Right ventricle myocardium superior (tissue), 1 donor: ENCODE data around the gene PTPN23. TPM values are rescaled to one million over a fixed set of nuclear protein-coding genes. Genes with fewer than 3 reads are reported as not detected.
"Not testable (repeated sequence)": the region's sequence is repeated elsewhere in the genome, so short reads cannot be mapped to it uniquely, and the experiment has no call there.

ENCODE experiments used
- ATAC-seq: fragments of 200-7000 bp; cut with Tn5 transposase; one replicate; pipeline ENCODE4 v1.9.1; 2020; ENCODE audit warnings: mild to moderate bottlenecking; ENCODE audit not compliant: poor library complexity
- DNase-seq: peaks from one replicate; pipeline ENCODE4 v3.0.0-alpha.2; 2020
- intact Hi-C: fragments of 100-400 bp; cut with DNase I; formaldehyde crosslinking; loops from one replicate; pipeline ENCODE4 v1.11.2; 2022
- total RNA-seq: library from RNA; stranded (reverse); fragmentation: NEBNext Ultra II Directional; extraction: Animal tissue kit (Norgen Biotek cat#: 25700); gene quantifications from one replicate; pipeline ENCODE4 v1.2.1, GENCODE V29; 2021
- donor health status: DM: no; HTN: yes; CAD: no; lungs with severe emphysema.

The PTPN23 gene
- total RNA-seq, 1 donor from 2014 or later, result 19.0 TPM

DNA sequence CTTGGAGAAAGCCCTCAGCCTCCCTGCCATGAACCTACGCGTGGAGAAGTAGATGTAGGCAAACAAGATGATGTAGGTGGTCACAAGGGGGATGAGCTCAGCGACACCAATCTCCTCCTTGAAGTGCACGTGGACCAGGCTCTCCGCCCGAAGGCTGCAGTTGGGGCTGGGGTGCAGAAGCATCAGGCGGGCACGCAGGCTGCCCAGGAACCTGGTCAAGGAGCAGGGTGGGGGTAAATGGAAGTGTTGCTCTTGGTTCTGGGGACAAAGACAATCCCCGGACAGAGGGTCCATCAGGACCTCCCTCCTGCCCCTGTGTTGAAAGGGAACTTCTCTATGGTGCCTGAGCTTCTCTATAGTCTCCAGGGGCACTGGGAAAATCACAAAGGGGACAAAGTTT is 45.1 kb downstream of the PTPN23 start:
- ATAC-seq, result no peak
- intact Hi-C loops, result no loop called here
- DNase-seq, result no peak

DNA sequence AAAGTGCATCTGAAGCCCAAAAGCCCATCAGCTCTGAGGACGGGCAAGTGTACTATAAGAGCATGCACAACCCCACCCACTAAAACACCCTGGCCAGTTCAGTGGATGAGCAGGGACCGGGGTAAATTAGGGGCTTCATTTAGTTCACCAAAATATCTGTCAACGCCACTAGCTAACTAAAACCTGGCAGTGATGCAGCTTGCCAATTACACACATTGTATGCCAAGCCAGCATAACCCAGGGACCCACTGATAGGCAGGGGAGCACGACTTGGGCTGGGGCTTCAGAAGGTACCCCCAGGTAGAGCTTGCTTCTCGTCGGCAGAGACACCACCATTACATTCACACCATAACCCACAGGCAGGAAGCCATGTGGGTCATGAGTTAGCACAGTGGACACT is 47.0 kb downstream of the PTPN23 start:
- DNase-seq (no peak), ATAC-seq (no peak)
- intact Hi-C loops, result no loop called here

DNA sequence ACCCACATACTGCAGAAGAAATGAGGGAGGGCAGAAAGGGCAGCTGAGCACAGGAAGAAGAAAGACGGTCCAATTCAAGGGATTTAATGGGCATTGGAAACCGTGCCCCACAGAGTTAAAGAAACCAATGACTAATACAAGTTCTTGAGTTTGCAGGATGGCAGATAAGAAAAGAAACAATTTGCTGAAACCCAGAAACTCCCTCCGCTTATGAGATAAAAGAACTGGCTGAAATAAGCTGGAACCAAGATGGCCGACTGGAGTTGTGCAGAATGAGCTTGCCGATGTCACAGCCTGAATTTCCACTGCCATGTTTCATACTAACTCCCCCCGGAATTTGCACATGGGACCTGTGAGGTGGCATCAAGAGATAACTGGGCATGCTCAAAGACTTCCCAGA is 47.8 kb downstream of the PTPN23 start:
- intact Hi-C loops, result no loop called here
- ATAC-seq (no peak), DNase-seq (no peak)

DNA sequence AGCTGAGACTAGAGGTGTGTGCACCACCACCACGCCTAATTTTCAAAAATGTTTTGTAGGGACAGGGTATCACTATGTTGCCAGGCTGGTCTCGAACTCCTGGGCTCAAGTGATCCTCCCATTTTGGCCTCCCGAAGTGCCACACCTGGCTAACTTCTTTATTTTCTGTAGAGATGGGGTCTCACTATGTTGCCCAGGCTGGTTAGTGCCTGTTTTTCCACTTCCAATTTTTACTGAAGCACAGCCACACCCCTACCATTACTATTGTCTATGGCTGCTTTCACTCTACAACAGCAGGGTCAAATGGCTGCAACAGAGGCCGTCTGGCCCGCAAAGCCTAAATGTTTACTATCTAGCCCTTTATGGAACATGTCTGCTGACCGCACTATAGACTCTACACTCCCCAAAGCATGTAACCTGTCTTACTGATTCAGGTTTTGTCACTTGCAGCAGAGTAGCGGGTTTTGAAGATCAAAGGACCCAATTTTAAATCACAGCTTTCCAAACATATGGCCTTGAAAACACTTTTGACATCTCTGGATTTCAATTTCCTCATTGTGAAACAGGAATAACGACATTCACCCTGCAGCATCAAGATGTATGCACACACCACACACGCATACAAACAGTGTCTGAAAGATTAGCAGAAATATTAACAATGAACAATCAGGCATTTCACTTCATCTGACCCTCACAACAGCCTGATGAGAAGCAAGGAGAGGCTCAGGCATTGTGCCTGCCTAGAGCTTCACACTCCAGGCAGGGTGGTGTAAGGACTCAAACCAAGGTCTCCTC is 48.9 kb downstream of the PTPN23 start:
- intact Hi-C loops, result no loop called here

DNA sequence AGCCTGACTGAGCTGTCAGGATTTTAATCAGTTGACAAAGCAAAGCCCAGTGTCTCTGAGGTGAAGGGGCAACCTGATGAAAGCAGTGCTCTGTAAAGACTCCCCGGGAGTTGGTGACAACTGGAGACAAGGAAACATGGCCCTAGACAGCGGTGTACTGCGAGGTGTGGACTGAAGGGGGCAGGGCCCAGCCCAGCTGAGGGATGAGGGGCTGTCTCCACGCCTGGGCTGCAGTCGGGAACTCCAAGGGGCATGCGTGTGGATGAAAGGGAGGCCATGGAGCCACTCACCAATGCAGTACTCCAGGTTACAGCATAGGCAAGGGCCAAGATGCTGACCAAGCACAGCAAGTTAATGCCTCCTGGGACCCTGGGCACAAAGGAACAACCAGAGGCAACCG is 49.8 kb downstream of the PTPN23 start:
- intact Hi-C loops, result no loop called here
- ATAC-seq (no peak), DNase-seq (no peak)

More for the DNA sequence above, 48.9 kb downstream of the PTPN23 start:
- DNase-seq (no peak), ATAC-seq (no peak)

DNA sequence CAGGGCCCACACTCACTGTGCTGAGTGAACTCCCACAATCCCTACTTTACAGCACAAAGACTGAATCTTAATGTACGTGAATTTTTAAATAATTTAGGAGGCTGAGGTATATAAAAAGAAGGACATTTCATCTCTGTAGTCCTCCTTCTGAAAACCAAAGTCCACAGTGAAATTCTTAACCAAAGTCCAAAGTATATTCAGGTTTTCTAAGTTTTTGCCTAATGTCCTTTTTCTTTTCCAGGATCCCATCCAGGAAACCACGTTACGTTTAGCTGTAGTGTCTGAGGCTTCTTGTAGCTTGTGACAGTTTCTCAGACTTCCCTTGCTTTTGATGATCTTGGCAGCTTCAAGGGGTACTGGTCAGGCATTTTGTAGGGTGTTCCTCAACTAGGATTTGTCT is 50.4 kb downstream of the PTPN23 start:
- no peak for DNase-seq
- no peak for ATAC-seq
- intact Hi-C loops, result no loop called here

DNA sequence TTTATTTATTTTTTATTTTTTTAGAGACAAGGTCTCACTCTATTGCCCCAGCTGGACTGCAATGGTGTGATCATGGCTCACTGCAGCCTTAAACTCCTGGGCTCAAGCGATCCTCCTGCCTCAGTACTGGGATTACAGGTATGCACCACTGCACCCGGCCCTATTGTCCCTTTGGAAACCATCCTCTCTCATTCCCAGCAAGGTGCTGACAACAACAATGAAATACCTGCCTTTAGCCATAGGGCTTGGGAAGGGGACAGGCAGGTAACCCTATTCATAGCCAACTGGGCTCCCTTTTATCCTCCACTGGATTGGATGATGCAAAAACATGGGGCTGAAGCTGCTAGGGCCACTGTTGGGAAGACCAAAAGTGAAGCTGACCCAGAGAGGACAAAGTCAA is 51.9 kb downstream of the PTPN23 start:
- ATAC-seq (no peak), DNase-seq (no peak)
- intact Hi-C loops, result no loop called here

DNA sequence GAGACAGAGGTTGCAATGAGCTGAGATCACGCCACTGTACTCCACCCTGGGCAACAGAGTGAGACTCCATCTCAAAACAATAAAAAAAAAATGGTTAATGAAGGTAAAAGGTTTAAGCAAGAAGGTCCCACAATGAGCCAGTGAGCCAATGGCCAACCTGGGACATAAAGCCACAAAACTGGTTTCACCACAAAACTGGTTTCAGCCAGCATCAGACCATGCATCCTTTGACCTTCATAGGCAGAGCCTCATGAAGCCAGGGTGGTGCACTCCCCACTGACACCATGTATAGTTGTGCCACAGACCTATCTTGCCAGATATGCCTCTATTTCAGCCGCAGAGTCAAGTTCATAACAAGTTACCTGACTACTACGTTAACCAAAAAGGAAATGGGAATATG is 53.0 kb downstream of the PTPN23 start:
- peak; percentile 19 for ATAC-seq

DNA sequence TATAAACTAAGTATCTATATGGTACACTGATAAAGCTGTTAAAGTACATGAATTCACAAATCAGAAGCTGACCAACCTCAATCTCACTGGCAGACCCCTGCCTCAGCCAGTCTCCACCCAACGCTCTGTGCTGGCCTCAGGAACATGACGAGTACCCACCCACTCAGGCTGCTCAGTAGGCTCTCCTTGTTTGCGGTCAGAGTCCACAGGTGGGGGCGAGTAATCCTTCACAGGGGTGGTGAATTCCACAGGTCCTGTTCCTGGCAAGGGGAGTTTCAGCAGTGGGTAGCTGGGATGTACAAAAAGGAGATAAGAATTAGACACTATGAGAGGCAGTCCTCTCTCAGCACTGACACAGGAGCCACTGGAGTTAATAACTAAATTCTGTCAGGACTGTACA is 54.0 kb downstream of the PTPN23 start:
- no peak for ATAC-seq
- intact Hi-C loops, result no loop called here
- DNase-seq, result no peak

More for the DNA sequence above, 53.0 kb downstream of the PTPN23 start:
- intact Hi-C loops, result no loop called here
- no peak for DNase-seq

DNA sequence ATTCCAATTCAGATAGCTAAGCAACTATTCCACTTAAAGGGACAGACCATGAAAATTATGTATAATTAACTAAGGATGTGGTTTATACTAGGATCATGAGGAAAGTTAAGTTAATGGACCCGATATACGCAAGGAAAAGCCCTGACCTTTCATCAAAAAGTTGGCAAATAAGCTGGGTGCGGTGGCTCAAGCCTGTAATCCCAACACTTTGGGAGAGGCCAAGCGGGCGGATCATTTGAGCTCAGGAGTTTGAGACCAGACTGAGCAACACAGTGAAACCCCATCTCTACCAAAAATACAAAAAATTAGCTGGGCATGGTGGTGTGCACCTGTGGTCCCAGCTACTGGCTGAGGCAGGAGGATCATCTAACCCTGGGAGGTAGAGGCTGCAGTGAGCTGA is 55.4 kb downstream of the PTPN23 start:
- no peak for DNase-seq
- no peak for ATAC-seq

DNA sequence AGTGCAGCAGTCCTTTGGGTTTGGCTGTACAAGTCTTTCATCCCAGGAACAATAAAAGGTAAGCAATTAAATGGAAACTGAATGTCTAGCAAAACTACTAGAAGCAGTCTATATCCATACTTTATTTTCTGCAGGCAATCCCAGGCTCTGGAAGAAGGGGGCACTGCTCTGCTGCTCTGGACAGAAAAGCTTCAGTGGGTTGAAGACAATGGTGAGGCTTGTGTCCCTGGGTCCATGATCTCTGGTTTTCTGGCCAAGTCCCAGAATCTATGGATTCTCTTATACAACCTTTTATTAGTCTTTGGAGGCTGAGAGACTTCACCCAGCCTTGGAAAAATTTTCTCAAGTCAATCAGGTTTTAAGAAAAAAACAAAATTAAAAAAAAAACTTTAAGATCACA is 59.3 kb downstream of the PTPN23 start:
- ATAC-seq, result no peak
- DNase-seq, result no peak
- intact Hi-C loops, result no loop called here

More for the DNA sequence above, 55.4 kb downstream of the PTPN23 start:
- intact Hi-C loops, result no loop called here

DNA sequence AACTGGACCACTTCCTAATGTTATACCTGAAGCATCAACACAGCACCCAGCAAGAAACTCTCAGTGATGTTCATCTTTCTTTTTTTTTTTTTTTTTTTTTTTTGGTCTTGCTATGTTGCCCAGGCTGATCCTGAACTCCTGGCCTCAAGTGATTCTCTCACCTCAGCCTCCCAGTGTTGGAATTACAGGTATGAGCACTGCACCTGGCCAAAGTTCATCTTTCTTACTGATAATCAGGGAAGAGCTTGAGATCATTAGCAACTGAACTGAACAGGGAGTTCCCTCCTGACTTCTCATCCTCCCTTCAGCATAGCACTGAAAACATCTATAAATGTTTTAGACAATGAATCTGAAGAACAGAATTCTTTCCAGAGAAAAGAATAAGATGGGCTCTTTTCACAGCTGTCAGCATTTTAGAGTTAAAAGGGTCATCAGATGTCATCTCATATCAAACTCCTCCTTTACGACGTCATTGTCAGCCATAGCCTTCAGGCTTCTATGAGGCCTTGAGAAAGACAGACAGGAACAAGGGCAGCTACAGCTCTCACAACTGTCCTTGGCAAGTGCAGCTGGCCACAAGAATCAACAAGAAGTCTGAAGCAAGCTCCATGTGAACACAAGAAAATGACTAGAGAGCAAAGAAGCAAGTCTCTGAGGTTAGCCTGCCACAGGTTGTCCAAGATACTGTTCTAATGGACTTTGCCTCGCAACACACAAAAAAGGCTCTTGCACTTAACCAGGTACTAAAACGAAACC is 61.2 kb downstream of the PTPN23 start:
- intact Hi-C loops, result no loop called here
- ATAC-seq (no peak), DNase-seq (no peak)

DNA sequence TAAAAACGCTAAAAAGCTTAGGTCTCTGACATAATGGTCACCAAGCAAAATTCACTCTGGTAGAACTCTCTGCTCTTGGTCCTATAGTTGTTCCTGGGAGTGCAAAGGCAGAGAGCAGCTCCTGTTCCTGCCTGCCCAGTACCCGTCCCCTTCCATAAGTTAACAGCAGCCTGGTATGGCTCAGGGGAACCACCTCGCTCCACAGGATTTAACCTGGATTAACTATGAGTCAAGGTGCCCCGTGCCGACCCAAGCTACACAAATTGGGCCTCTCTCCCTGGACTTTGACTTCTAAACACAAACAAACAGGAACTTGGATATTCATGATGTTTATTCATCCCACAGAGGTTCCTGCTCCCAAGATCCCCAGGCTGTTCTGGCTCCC is 62.8 kb downstream of the PTPN23 start:
- ATAC-seq, result peak; percentile 27
- intact Hi-C loops, result no loop called here
- no peak for DNase-seq

DNA sequence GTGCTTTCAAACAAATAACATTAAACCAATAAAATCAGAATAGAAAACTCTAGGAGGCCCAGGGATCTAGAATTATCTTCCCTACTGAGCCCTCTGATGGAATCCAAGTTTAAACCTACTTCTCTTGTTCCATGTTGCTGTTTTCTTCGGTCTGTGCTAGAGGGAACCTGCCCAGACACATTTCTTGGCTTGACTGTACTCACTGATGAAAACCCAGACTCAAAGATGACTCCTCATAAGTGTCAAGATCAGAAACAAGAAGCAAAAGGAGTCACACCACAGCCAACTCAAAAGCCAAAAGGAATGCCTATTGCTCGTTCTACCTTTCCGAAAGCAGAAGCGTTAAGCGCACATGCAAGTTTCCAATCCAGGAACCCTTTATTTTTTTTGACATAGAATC is 63.3 kb downstream of the PTPN23 start:
- intact Hi-C loops, result no loop called here
- ATAC-seq (no peak), DNase-seq (no peak)

DNA sequence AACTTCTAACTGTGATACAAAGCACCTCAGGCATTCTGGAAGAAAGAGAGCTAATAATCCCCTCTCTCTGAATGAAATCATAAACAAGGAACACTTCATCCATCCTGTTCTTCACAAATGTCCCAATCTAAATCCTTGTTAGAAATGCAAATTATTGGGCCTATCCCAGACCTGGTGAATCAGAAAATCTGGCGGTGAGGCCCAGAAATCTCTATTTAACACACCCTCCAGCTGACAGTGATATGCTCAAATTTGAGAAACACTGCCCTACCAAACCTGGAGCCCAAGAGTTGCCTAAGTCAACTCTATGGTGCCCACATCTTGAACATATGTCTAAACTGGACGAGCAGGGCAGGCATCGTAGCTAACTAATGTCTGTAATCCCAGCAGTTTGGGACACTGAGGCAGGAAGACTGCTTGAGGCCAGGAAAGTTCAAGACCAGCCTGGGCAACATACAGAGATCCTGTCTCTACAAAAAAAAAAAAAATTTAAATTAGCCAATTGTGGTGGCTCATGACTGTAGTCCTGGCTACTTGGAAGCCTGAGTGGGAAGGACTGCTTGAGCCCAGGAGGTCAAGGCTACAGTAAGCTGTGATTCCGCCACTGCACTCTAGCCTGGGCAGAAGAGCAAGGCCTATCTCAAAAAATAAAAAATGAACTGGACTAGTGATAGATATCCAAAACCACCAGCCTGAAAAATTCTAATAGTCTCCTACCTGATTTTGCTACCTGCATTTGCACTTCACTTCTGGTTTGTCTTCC is 71.8 kb downstream of the PTPN23 start:
- intact Hi-C loops, result no loop called here
- DNase-seq (no peak), ATAC-seq (no peak)

DNA sequence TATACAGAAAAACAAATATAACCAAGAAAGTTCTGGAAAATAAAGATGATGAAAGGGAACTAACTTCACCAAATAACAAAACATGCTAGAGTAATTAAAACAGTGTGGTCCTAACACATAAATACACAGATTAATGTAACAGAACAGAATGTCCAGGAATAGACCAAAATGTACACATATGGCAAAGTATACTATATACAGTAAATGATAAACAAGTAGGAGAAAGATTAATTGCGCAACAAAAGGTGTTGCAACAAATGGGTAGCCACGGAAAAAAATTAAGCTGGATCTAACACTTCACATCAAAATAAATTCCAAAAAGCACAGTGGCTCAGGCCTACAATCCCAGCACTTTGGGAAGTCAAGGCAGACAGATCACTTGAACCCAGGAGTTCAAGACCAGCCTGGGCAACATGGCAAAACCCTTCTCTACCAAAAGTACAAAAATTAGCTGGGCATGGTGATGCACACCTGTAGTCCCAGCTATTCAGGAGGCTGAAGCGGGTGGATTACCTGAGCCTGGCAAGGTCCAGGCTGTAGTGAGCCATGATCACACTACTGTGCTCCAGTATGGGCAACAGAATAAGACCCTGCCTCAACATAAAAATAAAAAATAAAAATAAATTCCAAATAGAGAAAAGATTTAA is 75.1 kb downstream of the PTPN23 start:
- intact Hi-C loops, result no loop called here
- no peak for ATAC-seq
- no peak for DNase-seq

DNA sequence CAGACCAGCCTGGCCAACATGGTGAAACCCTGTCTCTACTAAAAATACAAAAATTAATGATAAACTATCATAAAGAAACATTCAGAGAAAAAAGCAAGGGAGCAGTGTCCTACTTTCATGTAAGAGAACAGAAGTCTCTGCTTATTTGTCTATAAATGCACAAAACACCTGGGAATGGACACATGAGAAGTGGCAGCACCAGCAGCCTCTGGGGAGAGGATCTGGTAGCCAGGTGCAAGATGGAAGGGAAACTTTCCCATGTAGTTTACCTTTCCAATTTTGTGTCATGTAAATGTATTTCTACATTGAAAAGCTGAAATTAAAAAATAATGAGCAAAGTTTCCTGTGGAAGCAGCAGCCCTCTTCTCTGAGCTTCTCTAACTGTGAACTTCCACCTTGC is 76.2 kb downstream of the PTPN23 start:
- DNase-seq (no peak), ATAC-seq (no peak)
- intact Hi-C loops, result no loop called here

DNA sequence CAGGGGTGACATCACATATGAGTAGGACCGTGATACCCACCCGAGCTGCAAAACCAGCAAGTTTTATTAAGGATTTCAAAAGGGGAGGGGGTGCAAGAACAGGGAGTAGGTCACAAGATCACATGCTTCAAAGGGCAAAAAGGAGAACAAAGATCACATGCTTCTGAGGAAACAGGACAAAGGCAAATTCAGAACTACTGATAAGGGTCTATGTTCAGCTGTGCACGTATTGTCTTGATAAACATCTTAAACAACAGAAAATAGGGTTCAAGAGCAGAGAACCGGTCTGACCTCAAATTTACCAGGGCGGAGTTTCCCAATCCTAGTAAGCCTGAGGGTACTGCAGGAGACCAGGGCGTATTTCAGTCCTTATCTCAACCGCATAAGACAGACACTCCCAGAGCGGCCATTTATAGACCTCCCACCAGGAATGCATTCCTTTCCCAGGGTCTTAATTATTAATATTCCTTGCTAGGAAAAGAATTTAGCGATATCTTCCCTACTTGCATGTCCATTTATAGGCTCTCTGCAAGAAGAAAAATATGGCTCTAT is 78.8 kb downstream of the PTPN23 start:
- ATAC-seq, intact Hi-C loops, DNase-seq: not testable (repeated sequence)
